HG03442 (cell line): ENCODE measurements around the gene FGF12.
"Not testable (repeated sequence)": the region's sequence is repeated elsewhere in the genome, so short reads cannot be mapped to it uniquely, and the experiment has no call there.

Experiments used
- ATAC-seq: cut with Tn5 transposase; IDR thresholded peaks from one replicate; pipeline ENCODE4 v1.9.1; 2021; ENCODE audit warnings: mild to moderate bottlenecking, moderate library complexity; ENCODE audit not compliant: unreplicated experiment

Gene FGF12

GRCh38 chr3:192727032-192727847, at the start of gene FGF12:
Gene FGF12, minus strand, starts transcription at chr3:192727541.
- ATAC-seq: no peak

- not testable (repeated sequence) for ATAC-seq
Observed at GRCh38 chr3:192774341-192774740, 47.0 kb upstream of the FGF12 start.

GRCh38 chr3:192772240-192772894, 45.0 kb upstream of the FGF12 start:
- no peak for ATAC-seq

- no peak for ATAC-seq
Observed at GRCh38 chr3:192758654-192759053, 31.3 kb upstream of the FGF12 start.

- no peak for ATAC-seq
Observed at GRCh38 chr3:192751148-192751547, 23.8 kb upstream of the FGF12 start.

- no peak for ATAC-seq
Observed at GRCh38 chr3:192750201-192750600, 22.9 kb upstream of the FGF12 start.

GRCh38 chr3:192747746-192748145, 20.4 kb upstream of the FGF12 start:
- no peak for ATAC-seq

- no peak for ATAC-seq
Observed at GRCh38 chr3:192747145-192747544, 19.8 kb upstream of the FGF12 start.

GRCh38 chr3:192745150-192745549, 17.8 kb upstream of the FGF12 start:
- ATAC-seq: no peak

GRCh38 chr3:192744604-192745003, 17.3 kb upstream of the FGF12 start:
- not testable (repeated sequence) for ATAC-seq

GRCh38 chr3:192737506-192737905, 10.2 kb upstream of the FGF12 start:
- no peak for ATAC-seq

GRCh38 chr3:192731233-192731632, 3.9 kb upstream of the FGF12 start:
- no peak for ATAC-seq

GRCh38 chr3:192726385-192726784, 956 bp downstream of the FGF12 start:
- ATAC-seq: no peak

GRCh38 chr3:192719964-192720363, 7.4 kb downstream of the FGF12 start:
- ATAC-seq: no peak

GRCh38 chr3:192718156-192718555, 9.2 kb downstream of the FGF12 start:
- no peak for ATAC-seq

GRCh38 chr3:192715126-192715525, 12.2 kb downstream of the FGF12 start:
- ATAC-seq: no peak

GRCh38 chr3:192711126-192711525, 16.2 kb downstream of the FGF12 start:
- not testable (repeated sequence) for ATAC-seq

- no peak for ATAC-seq
Observed at GRCh38 chr3:192710366-192710765, 17.0 kb downstream of the FGF12 start.

- ATAC-seq: no peak
Observed at GRCh38 chr3:192706272-192706671, 21.1 kb downstream of the FGF12 start.

GRCh38 chr3:192700885-192701284, 26.5 kb downstream of the FGF12 start:
- no peak for ATAC-seq

- no peak for ATAC-seq
Observed at GRCh38 chr3:192696943-192697587, 30.3 kb downstream of the FGF12 start.
